T-helper 1 cell (primary cell): ENCODE measurements around the gene KCNK6.
"Not testable (repeated sequence)": the region's sequence is repeated elsewhere in the genome, so short reads cannot be mapped to it uniquely, and the experiment has no call there.

Experiments used
- DNase-seq, 5 donors: peaks; one replicate each; pipeline ENCODE4 v3.0.0-alpha.2; 2012 to 2020

Gene KCNK6

DNA sequence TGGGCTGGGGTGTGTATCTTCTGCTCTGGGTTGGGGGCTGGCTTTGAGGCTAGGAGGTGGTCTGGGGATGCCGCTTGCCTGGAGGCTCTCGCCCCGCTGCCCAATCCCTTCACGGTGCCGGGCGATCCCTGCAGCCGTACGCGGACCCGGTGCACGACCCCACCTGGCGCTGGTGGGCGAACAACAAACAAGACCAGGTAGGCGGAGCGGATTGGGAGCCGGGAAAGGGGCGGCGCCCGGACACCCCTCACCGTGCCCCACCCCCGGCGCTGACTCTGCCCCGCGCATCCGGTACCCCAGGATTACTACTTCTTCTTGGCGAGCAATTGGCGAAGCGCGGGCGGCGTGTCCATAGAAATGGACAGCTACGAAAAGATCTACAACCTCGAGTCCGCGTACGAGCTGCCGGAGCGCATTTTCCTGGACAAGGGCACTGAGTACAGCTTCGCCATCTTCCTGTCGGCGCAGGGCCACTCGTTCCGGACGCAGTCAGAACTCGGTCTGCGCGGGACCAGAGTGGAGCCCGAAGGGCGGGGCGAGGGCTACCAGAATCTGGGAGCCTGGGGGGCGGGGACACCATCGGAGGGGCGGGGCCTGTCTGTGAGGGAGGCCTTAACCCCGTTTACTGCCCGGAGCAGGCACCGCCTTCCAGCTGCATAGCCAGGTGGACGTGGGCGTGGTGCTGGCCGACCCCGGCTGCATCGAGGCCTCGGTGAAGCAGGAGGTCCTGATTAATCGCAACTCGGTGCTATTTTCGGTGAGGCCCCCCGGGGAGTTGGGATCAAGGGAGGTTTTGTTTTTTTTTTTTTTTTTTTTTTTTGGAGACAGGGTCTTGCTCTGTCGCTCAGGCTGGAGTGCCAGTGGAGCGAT, 42.7 kb downstream of the KCNK6 start:
- DNase-seq: peak; percentile 40 to 87 (median 51)

DNA sequence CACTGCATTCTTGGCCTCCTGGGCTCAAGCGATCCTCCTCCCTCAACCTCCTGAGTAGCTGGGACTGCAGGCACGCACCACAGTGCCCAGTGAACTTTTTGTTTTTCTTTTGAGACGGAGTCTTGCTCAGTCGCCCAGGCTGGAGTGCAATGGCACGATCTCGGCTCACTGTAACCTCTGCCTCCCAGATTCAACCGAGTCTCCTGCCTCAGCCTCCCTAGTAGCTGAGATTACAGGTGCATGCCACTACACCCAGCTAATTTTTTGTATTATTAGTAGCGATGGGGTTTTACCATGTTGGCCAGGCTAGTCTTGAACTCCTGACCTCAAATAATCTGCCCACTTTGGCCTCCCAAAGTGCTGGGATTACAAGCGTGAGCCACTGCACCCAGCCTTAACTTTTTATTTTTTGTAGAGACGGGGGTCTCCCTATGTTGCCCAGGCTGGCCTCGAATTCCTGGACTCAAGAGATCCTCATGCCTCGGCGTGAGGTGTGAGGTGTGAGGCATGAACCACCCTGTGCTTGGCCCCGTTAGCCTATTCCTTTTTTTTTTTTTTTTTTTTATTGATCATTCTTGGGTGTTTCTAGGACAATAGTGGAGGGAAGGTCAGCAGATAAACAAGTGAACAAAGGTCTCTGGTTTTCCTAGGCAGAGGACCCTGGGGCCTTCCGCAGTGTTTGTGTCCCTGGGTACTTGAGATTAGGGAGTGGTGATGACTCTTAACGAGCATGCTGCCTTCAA, 43.5 kb downstream of the KCNK6 start:
- DNase-seq: not testable (repeated sequence)

DNA sequence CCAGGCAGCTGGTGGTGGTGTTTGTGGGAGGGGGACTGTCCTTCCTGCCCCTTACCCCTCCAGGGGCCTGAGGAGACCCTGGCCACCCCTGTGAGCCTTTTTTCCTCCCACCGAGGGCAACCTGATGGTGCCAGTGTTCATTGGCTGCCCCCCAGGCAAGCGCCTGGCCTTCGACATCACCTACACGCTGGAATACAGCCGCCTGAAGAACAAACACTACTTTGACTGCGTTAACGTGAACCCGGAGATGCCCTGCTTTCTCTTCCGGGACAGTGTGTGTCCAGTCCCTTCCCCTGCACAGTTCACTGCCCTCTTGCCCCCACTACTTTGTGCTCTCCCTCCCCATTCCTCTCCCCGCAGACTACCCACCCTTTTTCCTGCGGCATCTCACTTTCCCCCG, 47.4 kb downstream of the KCNK6 start:
- no peak for DNase-seq

DNA sequence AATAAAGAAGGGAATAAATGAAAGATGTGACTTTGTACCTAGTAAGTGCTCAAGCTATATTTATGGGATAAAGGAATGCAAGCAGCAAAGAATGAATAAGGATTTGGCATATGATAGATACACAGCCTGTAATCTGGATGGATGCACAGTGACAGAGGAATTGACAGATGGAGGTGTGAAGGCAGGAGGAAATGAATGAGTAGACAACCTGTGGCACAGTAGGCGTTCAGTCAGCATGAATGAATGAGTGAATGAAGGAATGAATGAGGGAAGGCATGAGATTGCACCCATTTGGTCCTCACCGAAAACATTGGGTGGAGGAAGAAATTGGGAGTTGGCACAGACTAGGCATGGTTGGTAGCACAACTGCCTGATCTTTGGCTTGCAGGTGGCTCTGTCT, 49.9 kb downstream of the KCNK6 start:
- no peak for DNase-seq

DNA sequence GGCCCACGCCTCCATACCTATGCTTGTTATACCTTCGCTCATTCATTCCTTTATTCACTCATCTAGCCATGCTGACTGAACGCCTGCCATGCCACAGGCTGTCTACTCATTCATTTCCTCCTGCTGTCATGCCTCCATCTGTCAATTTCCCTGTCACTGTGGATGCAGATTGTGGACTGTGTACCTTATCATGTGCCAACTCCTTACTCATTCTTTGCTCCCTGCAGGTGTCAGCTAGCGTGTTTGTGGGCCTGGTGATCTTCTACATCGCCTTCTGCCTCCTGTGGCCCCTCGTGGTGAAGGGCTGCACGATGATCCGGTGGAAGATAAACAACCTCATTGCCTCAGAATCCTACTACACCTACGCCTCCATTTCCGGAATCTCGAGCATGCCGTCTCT, 50.7 kb downstream of the KCNK6 start:
- no peak for DNase-seq

DNA sequence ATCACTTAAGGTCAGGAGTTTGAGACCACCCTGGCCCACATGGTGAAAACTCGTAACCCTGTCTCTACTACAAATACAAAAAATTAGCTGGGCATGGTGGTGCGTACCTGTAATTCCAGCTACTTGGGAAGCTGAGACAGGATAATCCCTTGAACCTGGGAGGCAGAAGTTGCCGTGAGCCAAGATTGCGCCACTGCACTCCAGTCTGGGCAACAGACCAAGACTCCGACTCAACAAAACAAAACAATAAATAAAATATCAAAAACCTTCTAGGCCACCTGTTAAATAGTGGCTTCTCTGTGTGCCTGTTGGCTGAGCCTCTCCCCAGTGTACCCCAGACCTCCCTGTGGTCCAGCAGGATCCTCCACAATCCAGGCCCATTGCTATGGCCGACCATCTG, 51.4 kb downstream of the KCNK6 start:
- no peak for DNase-seq

DNA sequence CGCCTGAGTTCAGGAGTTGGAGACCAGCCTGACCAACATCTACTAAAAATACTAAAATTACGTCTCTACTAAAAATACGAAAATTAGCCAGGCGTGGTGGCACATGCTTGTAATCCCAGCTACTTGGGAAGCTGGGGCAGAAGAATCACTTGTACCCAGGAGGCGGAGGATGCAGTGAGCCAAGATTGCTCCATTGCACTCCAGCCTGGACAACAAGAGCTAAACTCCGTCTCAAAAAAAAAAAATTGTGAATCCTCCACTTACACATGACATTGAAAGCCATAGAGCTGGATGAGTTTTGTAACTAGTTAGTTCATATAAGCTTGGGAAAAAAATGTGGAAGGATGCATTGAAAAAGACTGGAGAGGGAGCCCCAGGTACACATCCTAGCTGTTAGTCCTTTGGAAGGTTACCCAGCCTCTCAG, 54.3 kb downstream of the KCNK6 start:
- DNase-seq: no peak

DNA sequence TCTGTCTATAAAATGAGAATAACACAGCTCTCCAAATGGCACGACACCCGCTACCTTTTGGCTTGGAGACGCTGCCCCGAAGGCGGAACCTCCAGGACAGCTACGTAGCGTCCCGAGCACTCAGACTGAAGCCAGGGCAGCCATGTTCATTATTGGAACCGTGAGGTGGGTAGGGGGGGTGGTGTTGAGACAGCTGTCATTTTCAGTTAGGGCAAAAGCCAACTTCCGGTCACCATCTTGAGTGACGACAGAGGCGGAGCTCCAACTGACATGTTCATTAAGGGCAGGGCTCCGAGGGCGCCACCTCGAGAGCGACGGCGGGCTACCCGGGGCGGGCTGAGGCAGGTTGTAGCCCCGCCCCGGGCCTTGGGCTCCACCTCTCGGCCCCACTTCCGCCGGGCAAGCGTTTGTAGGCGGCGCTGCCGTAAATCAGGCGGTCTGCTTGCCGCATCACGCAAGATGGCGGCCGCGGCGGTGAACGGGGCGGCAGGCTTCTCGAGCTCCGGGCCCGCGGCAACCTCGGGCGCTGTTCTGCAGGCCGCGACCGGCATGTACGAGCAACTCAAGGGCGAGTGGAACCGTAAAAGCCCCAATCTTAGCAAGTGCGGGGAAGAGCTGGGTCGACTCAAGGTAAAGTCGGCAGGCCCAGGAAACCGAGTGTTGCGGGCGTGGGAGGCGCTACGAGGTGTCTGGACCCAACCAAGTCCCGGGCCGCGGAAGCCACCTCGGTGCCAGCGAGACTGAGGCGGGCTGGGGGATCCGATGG, 54.9 kb downstream of the KCNK6 start, which contains the start of gene PSMD8:
TSS of gene PSMD8 (plus strand) at position 240 of the 766 bp plus-strand sequence. CDS start at position 271, 31 bp downstream.
- peak; percentile 97 to 100 (median 98) for DNase-seq

DNA sequence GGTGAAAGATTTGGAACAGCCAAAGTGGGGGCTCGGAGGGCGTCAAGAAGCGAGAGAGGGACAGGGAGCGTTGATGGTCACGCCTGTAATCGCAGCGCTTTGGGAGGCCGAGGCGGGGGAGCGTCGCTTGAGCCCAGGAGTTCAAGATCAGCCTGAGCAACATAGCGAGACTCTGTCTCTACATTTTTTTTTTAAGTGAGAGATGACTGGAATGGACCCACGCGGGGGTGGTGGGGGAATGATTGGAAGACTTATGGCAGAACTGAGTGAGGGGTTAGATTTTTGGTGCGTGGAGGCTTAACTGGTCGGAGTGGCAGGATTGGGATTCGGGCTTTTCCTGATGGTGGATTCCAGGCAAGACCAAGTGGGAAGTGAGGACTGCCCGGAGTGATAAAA, 55.5 kb downstream of the KCNK6 start:
- no peak for DNase-seq

DNA sequence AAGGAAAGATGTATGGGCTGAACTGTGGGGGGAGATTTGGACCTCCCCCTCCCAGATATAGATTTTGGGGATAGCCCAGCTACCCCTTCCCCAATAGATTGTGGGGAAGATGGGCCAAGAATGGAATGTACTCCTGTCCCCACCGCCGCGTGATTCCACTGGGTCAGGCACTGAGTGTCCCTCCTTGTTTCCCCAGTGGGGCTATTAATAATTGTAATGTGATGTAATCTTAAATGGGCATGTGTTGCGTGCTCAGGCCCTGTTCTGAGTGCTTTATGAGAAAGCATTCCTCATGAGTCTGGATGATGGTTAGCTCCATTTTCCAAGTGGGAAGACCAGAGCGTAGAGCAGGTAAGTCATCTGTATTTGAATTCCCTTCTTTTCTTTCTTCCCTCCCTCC, 56.1 kb downstream of the KCNK6 start:
- no peak for DNase-seq

DNA sequence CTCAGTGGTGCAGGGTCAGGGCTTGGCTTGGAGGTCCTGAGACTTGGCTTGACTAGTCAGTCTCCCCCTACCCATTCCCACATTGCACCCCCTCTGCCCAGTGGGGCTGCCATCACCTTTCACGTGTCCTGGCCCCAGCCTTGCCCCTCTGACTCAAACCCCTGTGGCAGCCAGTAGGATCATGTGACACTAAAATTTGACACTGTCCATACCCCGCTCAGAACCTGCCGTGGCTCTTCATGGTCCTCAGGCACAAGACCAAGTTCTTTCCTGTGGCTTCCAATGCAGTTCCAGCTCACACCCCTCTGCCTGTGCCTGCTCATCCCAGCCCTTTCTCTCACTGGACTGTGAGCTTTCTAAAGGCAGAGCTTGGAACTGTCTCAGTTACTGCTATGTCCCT, 56.9 kb downstream of the KCNK6 start:
- no peak for DNase-seq

DNA sequence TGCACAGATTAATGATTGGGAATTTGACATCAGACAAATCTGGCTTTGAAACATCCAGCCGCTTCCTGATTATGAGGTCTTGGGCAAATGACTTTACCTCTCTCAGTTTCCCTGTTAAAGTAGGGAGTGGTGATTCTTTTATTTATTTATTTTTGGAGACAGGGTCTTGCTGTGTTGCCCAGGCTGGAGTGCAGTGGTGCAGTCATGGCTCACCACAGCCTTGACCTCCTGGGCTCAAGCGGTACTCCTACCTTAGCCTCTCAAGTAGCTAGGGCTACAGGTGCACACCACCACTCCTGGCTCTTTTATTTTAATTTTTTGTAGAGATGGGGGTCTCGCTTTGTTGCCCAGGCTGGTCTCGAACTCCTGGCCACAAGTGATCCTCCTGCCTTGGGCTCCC, 57.4 kb downstream of the KCNK6 start:
- no peak for DNase-seq

DNA sequence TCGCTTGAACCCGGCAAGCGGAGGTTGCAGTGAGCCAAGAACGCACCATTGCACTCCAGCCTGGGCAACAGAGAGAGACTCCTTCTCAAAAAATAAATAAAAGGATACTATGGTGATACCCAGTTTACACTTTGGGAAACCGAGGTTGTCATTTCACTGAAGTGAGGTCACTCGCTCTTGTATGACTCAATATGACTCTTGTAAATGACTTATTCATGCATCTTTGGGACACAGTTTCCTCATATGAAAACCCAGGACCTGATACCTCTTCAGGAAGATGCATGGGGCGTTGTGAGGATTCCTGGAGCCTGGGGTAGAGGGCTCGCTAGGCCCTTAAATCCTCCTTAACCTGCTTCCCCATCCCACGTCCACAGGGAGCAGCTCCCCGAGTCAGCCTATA, 59.2 kb downstream of the KCNK6 start:
- DNase-seq: no peak

DNA sequence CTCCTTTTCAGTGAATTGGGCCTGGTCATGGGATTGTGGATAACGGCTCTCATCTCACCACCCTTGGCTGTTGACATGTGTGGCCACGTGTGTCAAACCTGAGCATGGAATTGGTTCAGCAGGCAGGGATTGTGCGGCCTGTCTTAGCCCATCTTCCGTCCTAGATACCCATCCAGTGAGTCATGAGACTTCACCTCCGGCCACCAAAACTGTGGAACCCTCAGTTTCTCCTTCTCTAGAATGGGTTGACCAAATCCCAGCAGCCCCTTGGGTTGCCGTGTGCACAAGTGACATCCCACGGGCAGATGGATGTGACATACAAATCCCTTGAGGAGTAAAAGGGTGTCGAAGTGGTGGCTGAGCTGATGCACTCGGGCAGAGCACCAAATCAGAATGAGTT, 61.5 kb downstream of the KCNK6 start:
- no peak for DNase-seq
